NCI-H524 treated with DMSO at 0.1 percent for 48 hours (cell line): ENCODE measurements around the gene MBNL2.
A peak's percentile ranks its signal among the peaks of the same experiment; 100 is the strongest.

Source experiments
- DNase-seq: peaks from one replicate; lab custom pipeline; 2025; lab: John Stamatoyannopoulos, UW

The MBNL2 gene

GRCh38 chr13:97212004-97212403 lies 10.1 kb upstream of the MBNL2 start:
- no peak for DNase-seq

DNA sequence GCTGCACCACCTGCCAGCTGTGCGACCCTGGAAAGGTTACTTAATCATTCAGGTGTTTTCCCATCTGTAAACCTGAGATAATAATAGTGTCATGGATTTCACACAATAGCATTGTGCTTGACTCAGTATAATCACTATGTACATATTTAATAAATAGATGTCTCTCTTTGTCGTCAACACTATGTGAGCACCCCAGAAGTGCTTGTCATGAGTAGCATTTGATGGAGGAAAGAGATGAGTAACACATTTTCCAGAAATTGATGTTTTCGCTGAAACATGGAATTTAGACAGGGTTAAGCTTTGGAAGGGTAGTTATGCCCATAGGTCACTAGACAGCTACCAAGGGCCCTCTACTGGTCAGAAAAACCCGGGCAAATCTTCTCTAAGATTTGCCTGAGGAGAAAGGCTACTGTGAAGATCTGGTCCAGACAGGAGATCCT lies 9.5 kb upstream of the MBNL2 start:
- no peak for DNase-seq

- no peak for DNase-seq
Measured at GRCh38 chr13:97214921-97215320, 7.2 kb upstream of the MBNL2 start.

DNA sequence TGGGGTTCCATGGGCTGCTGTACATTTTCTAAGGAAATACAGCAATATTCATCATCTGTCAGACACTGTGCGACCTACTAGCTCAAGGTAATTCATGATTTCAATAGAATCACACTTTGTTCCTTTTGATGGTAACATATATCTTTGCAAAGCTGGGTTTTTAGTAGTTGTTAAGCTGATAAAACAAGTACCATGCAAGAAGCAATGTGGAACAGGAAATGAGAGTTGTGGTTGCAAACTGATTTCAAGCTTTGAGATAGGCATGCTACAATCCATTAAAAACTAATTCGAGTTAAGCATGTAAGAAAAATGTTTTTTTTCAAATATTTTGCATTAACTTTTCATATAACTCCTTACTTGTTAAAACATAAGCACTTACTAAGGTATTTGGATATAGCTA lies 6.8 kb upstream of the MBNL2 start:
- DNase-seq = no peak

- DNase-seq = no peak
Measured at GRCh38 chr13:97219226-97219625, 2.9 kb upstream of the MBNL2 start.

DNA sequence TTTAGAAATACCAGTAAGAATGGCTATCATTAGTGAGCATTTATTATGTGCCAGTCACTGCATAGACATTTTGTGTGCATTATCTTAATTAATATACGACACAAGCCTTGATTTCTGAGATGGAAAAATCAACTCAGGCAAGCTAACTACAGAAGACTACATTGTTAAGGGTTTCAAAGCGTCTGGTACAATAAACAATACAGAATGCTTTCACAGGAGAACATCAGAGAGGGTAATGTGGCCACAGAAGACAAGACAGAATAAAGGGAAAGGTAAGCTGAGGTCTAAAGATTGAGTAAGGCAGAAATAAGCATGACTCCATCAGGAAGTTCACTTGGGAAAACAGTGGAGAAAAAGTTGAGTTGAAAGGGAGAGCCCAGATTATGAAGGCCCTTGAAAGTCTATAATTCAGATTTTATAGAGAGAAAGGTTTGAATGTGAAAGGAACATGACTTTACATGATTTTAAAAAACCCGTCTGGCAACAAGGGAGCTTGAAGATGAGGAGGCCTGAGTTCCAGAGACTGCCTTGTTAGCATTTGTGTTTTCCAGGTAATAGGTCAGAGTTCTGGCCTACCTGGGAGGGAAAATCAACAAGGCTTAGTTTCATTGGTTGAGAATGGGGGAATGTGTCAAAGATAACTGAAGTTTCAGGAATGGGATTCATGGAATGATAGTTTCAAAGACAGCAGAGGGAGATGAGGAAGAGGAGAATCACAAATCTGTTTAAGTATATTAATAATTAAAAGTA lies 1.8 kb upstream of the MBNL2 start:
- DNase-seq = no peak

DNA sequence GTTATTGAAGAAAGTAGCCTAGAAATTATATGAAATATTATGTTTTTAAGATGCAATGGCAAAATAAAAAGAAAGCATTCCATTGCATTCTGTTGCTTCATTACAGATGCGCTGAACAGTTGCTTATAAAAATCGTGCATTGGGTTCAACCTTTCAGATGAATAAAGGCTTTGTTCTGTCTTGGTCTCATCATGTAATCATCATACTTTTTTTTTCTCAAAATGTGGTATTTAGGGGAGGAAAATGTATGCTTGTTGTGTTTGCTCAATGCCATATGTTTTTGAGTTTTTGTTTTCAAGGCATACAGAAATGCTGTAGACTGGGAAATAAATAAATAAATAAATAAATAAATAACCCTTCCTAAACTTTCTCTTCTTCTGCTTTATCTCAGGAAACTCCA lies 1.1 kb upstream of the MBNL2 start:
- DNase-seq = no peak

- DNase-seq = no peak
Measured at GRCh38 chr13:97221466-97221865, 667 bp upstream of the MBNL2 start.

- no peak for DNase-seq
Measured at GRCh38 chr13:97223037-97223710, 1.0 kb downstream of the MBNL2 start.

GRCh38 chr13:97223711-97224541 lies 1.8 kb downstream of the MBNL2 start:
- DNase-seq = peak; percentile 87

GRCh38 chr13:97224544-97225300 lies 2.6 kb downstream of the MBNL2 start:
- DNase-seq = peak; percentile 19

GRCh38 chr13:97225533-97225932 lies 3.4 kb downstream of the MBNL2 start:
- DNase-seq = no peak

DNA sequence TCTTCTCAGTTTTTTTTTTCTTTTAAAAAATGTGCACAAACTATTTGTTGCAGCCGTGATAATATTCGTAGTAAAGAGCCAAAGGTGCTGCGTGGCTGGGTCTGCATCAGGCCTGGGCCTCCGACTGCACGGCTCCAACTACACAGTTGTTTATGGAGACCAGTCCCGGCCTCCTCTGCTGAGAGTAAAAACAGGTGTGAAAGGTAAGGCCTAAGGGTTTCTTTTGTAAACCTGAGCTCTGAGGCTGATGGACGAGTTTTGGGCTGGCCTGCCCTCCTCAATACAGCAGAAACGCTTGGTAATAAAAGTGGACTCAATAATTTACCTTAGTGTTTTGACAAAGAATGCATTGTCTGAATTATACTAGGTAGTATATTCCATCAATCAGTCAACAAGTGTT lies 3.9 kb downstream of the MBNL2 start:
- no peak for DNase-seq

DNA sequence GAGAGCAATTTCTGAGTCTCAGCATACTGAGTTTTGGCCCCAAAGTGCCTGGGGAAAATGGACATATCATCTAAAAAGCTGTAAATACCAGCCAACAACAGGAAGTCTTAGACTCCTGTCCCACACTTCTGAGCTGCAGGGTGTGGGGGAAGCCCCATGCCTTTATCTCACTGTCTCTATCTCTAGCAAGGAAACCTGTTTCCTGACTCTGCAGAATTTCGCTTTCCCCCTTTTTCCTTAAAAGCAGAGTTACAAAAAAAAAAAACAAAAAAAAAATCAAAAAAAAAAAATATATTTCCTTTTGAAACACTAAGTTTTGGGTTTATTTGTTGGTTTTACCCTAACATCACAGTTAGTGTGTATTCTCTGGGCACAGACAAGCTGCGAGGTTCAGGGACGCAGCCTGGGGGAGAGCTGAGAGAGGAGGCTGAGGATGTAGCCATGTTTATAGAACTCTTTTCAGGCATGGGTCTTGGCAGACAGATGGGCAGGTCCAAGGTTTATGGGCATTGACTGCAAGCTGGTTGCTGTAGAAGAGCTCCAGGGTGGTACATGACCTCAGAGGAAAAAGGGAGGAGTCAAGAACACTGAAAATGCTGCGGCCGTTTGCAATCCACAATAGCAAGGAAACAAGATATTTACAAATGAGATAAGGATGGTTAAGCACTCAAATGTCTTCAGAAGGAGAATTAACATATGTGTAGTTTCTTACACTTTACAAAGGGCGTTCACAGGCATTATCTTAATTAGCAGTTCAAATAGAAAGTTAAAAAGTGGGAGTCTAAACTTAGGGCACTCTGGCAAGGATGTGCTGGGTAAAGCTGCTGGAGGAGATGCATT lies 4.9 kb downstream of the MBNL2 start:
- DNase-seq = peak; percentile 9

DNA sequence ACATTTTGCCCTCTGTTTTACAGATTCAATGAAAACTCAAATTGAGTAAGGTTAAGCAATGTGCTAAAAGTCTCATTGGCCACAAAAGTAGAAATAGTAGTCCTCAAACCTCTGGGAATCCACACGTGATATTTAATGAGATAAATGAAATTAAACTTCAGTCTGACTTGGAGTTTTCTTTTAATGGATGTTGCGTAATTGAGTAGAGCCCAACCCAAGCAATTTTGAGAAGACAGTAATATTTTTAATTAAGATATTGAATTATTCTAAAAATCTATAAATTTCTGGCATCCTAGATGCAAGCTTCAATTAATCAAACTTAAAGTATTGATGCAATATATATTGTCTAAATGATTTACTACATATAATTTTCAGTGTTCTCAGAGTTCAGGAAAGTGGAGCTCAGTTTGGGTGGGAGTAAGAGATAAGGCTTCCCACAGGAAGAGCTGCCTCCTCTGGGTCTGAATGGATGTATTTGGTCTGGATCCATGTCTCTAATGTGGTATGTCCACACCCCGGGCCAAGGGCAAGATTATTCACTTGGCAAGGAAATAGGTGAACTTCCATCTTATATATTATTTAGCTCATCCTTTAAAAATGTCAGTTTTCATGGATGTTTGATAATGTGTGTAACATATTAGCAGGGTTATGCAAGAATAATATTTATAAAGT lies 6.9 kb downstream of the MBNL2 start:
- DNase-seq = no peak

GRCh38 chr13:97229699-97230098 lies 7.6 kb downstream of the MBNL2 start:
- DNase-seq = no peak

DNA sequence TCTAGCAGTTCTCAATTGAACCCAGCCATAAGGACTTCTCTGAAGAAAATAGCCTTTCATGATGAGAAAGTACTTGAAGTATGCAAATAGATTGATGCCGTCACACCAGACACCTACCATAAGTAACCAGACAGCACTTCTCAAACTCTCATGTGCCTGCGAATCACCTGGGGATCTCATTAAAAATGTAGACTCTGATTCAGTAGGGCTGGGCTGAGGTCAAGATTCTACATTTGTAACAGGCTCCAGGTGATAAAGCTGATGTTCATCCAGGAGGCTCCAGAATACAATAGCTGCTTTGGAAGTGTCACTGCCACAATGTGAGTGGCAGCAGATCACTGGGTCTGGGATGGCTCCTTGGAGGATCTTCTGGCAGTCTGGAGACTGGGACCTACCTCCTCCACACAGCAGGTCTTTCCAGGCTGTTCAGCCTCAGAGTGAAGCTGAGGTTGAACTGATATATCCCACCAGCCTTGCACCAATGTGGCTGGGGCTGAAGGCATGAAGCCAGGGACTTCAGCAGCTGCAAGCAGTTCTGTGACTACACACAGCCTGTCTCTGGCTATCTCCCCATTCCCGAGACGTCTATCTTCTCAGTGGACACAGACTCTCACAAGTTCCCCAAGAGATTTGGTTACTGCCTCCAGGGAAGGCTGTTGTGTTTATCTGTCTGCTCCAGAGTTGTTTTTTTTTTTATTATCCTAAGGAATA lies 9.1 kb downstream of the MBNL2 start:
- no peak for DNase-seq

- DNase-seq = no peak
Measured at GRCh38 chr13:97231829-97232196, 9.7 kb downstream of the MBNL2 start.

DNA sequence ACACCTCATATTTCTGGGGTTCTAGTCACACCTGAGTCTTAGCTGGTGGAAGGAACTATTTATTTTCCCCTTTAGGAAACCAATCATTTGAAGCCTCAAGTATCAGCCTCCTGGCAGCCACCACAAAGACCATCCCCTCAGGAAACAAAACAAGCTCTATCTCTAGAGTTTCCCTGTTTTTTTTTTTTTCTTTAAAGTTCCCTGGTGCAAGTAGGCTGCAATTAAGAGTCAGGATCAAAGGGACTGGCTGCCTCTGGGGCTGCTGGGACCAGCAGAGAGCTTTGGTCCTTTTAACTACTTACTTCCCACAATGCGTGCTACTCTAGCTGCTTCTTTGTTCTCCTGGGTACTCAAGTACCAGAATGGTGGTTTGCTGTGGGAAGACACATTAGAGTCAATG lies 11.4 kb downstream of the MBNL2 start:
- no peak for DNase-seq

GRCh38 chr13:97234236-97234635 lies 12.1 kb downstream of the MBNL2 start:
- DNase-seq = no peak
